ENCODE data around the gene RNF212. TPM values are rescaled to one million over a fixed set of nuclear protein-coding genes. Genes with fewer than 3 reads are reported as not detected.

The RNF212 gene
- total and polyA plus RNA-seq, 10 of the 15 experiments (the other 5 are each of a cell fraction or from before 2014, with no cell fraction given), result not detected

GRCh38 chr4:1062419-1062818 lies 50.9 kb downstream of the RNF212 start:
- no peak overlapping the region for H3K4me3 ChIP-seq
- no peaks in the 10 kb centered on the region; a peak in 1 of 4 replicates for H3K27me3 ChIP-seq (replicated peaks in 1 of 2; ENCODE audit: control insufficient read depth in 2 of 2, insufficient read depth in 2 of 2, low read length in 1 of 2)
- H3K9ac ChIP-seq (ENCODE audit: control insufficient read depth, insufficient read depth, low read length), result no peak overlapping the region
- WGBS (ENCODE audit: insufficient coverage, insufficient replicate concordance, low lambda C conversion rate, missing lambda C conversion rate), result 13% methylated on average over 7 of the region's 7 CpGs
- CTCF ChIA-PET, result no interaction called here
- SMC1A ChIA-PET (ENCODE audit: uncharacterized antibody, unreplicated experiment), result no interaction called here
- peak overlapping the region; percentile 61; the same call in 1 of the 2 replicates for H3K4me2 ChIP-seq (ENCODE audit: control insufficient read depth, insufficient read depth)
- H3K27ac ChIP-seq (ENCODE audit: control insufficient read depth, insufficient read depth), result no peak overlapping the region
- in situ Hi-C loops (cut with MboI) (no loop called here), intact Hi-C loops (cut with micrococcal nuclease; ENCODE audit: unreplicated experiment) (no loop called here)
- no peaks in the 10 kb centered on the region for H3K9me3 ChIP-seq (replicated peaks; ENCODE audit: control insufficient read depth, insufficient read depth, low read length)
- H4K20me1 ChIP-seq (ENCODE audit: control insufficient read depth, insufficient read depth), result no peaks in the 10 kb centered on the region
- no peaks in the 10 kb centered on the region for H3K4me1 ChIP-seq (ENCODE audit: control insufficient read depth, insufficient read depth, low read length)
- no TSS peak for BruUV-seq (replicated peaks)
- no peak overlapping the region; the same call in 1 of the 2 replicates for H2AFZ ChIP-seq (ENCODE audit: control insufficient read depth, low read depth, low read length)
- RAD21 ChIA-PET (ENCODE audit: unreplicated experiment), result no interaction called here
- FAIRE-seq (no peak), ATAC-seq (no peak), DNase-seq (ENCODE audit: low read depth, low spot score) (no peak)
- POLR2A ChIA-PET, result no interaction called here
- TF ChIP-seq CEBPZ (IDR thresholded peaks at IDR 0.05; ENCODE audit: low read depth, low read length), result no peak
- TF ChIP-seq, protein P1, sequence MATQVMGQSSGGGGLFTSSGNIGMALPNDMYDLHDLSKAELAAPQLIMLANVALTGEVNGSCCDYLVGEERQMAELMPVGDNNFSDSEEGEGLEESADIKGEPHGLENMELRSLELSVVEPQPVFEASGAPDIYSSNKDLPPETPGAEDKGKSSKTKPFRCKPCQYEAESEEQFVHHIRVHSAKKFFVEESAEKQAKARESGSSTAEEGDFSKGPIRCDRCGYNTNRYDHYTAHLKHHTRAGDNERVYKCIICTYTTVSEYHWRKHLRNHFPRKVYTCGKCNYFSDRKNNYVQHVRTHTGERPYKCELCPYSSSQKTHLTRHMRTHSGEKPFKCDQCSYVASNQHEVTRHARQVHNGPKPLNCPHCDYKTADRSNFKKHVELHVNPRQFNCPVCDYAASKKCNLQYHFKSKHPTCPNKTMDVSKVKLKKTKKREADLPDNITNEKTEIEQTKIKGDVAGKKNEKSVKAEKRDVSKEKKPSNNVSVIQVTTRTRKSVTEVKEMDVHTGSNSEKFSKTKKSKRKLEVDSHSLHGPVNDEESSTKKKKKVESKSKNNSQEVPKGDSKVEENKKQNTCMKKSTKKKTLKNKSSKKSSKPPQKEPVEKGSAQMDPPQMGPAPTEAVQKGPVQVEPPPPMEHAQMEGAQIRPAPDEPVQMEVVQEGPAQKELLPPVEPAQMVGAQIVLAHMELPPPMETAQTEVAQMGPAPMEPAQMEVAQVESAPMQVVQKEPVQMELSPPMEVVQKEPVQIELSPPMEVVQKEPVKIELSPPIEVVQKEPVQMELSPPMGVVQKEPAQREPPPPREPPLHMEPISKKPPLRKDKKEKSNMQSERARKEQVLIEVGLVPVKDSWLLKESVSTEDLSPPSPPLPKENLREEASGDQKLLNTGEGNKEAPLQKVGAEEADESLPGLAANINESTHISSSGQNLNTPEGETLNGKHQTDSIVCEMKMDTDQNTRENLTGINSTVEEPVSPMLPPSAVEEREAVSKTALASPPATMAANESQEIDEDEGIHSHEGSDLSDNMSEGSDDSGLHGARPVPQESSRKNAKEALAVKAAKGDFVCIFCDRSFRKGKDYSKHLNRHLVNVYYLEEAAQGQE (IDR thresholded peaks at IDR 0.05; ENCODE audit: low read depth, low read length), result no peak
- TF ChIP-seq, protein P2, sequence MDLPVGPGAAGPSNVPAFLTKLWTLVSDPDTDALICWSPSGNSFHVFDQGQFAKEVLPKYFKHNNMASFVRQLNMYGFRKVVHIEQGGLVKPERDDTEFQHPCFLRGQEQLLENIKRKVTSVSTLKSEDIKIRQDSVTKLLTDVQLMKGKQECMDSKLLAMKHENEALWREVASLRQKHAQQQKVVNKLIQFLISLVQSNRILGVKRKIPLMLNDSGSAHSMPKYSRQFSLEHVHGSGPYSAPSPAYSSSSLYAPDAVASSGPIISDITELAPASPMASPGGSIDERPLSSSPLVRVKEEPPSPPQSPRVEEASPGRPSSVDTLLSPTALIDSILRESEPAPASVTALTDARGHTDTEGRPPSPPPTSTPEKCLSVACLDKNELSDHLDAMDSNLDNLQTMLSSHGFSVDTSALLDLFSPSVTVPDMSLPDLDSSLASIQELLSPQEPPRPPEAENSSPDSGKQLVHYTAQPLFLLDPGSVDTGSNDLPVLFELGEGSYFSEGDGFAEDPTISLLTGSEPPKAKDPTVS (IDR thresholded peaks at IDR 0.05; ENCODE audit: low read depth, low read length), result no peak
- no peak for TF ChIP-seq NFYA (IDR thresholded peaks at IDR 0.05; ENCODE audit: borderline replicate concordance, low read depth, low read length)
- no peaks in the 10 kb centered on the region for H3K79me2 ChIP-seq (ENCODE audit: control insufficient read depth, insufficient read depth, low read length)
- no peaks in the 10 kb centered on the region for H3K36me3 ChIP-seq (ENCODE audit: control insufficient read depth in 2 of 2, insufficient read depth in 2 of 2, low read length in 1 of 2)

Data from GM12878 (cell line).